Lower lobe of right lung (tissue), 2 donors: Measurements from ENCODE around the gene ECPAS. TPM values are rescaled to one million over a fixed set of nuclear protein-coding genes. Genes with fewer than 3 reads are reported as not detected.
A peak's percentile ranks its signal among the peaks of the same experiment; 100 is the strongest.
"Not testable (repeated sequence)": the region's sequence is repeated elsewhere in the genome, so short reads cannot be mapped to it uniquely, and the experiment has no call there.

Experiments used
- ATAC-seq, 2 donors: fragments of 200-7000 bp; cut with Tn5 transposase; one replicate each; pipeline ENCODE4 v1.9.1; 2020 to 2022; ENCODE audit warnings: mild to moderate bottlenecking in 2 of 2, moderate library complexity in 2 of 2
- DNase-seq: peaks from one replicate; pipeline ENCODE4 v3.0.0-alpha.2; 2020
- H3K27ac ChIP-seq: fragments of 200-600 bp; one replicate; pipeline ENCODE4 v1.8.0; 2022
- H3K27me3 ChIP-seq: fragments of 200-600 bp; one replicate; pipeline ENCODE4 v1.8.0; 2022; ENCODE audit warnings: low read depth
- H3K36me3 ChIP-seq: fragments of 200-600 bp; one replicate; pipeline ENCODE4 v1.8.0; 2022; ENCODE audit warnings: mild to moderate bottlenecking
- H3K4me1 ChIP-seq: fragments of 200-600 bp; one replicate; pipeline ENCODE4 v1.8.0; 2022
- H3K4me3 ChIP-seq: fragments of 200-600 bp; one replicate; pipeline ENCODE4 v1.8.0; 2022; ENCODE audit warnings: mild to moderate bottlenecking
- H3K9me3 ChIP-seq: fragments of 200-600 bp; one replicate; pipeline ENCODE4 v1.8.0; 2022
- CTCF ChIP-seq: fragments of 200-600 bp; IDR thresholded peaks from one replicate; pipeline ENCODE4 v1.8.0; 2022; ENCODE audit warnings: antibody characterized with exemption, mild to moderate bottlenecking
- intact Hi-C: fragments of 100-400 bp; cut with DNase I; formaldehyde crosslinking; loops from one replicate; pipeline ENCODE4 v1.11.0; 2022
- total RNA-seq: library from RNA; stranded (reverse); fragmentation: NEBNext Ultra II Directional; extraction: Animal tissue kit (Norgen Biotek cat#: 25700); gene quantifications from one replicate; pipeline ENCODE4 v1.2.1, GENCODE V29; 2021
- donor health status: DM: no; HTN: yes; CAD: no; lungs with severe emphysema.

The ECPAS gene
- total RNA-seq, 1 donor from 2014 or later: 97.1 TPM

GRCh38 chr9:111454751-111455150 is 29.4 kb downstream of the ECPAS start:
- intact Hi-C loops: no loop called here
- H3K9me3 ChIP-seq: no peaks in the 10 kb centered on the region
- peaks cover 25% of the 10 kb centered on the region for H3K4me1 ChIP-seq
- no peak overlapping the region for H3K4me3 ChIP-seq
- H3K27me3 ChIP-seq: no peaks in the 10 kb centered on the region
- DNase-seq (no peak), ATAC-seq (no peak)
- no peak for TF ChIP-seq CTCF
- H3K36me3 ChIP-seq: no peaks in the 10 kb centered on the region
- no peak overlapping the region for H3K27ac ChIP-seq

- ATAC-seq (no peak), DNase-seq (no peak)
- H3K36me3 ChIP-seq: peaks cover 8% of the 10 kb centered on the region
- intact Hi-C loops: no loop called here
- H3K9me3 ChIP-seq: no peaks in the 10 kb centered on the region
- H3K27me3 ChIP-seq: no peaks in the 10 kb centered on the region
- H3K27ac ChIP-seq: no peak overlapping the region
- peaks cover 6% of the 10 kb centered on the region for H3K4me1 ChIP-seq
- no peak for TF ChIP-seq CTCF
- H3K4me3 ChIP-seq: no peak overlapping the region
Observed at GRCh38 chr9:111451570-111451969, 32.6 kb downstream of the ECPAS start.

- Histone ChIP-seq H3K4me1 (no peaks in the 10 kb centered on the region), H3K27me3 (no peaks in the 10 kb centered on the region), H3K27ac (no peak overlapping the region), H3K9me3 (no peaks in the 10 kb centered on the region), H3K36me3 (peaks cover 10% of the 10 kb centered on the region), H3K4me3 (no peak overlapping the region)
- ATAC-seq: peak in 1 of 2 donors; percentile 31
- no peak for DNase-seq
- TF ChIP-seq CTCF: no peak
- intact Hi-C loops: no loop called here
Observed at GRCh38 chr9:111450124-111450523, 34.1 kb downstream of the ECPAS start.

GRCh38 chr9:111449705-111450104 is 34.5 kb downstream of the ECPAS start:
- ATAC-seq: no peak
- Histone ChIP-seq H3K27me3 (no peaks in the 10 kb centered on the region), H3K9me3 (no peaks in the 10 kb centered on the region), H3K36me3 (peaks cover 12% of the 10 kb centered on the region), H3K4me3 (no peak overlapping the region), H3K27ac (no peak overlapping the region), H3K4me1 (no peaks in the 10 kb centered on the region)
- no peak for TF ChIP-seq CTCF
- DNase-seq: no peak
- intact Hi-C loops: no loop called here

- DNase-seq, H3K4me3 ChIP-seq, H3K9me3 ChIP-seq, H3K4me1 ChIP-seq, H3K27ac ChIP-seq, H3K27me3 ChIP-seq, intact Hi-C loops, ATAC-seq: not testable (repeated sequence)
- H3K36me3 ChIP-seq: peaks cover 47% of the 10 kb centered on the region
Observed at GRCh38 chr9:111445799-111446198, 38.4 kb downstream of the ECPAS start.

GRCh38 chr9:111443454-111443853 is 40.7 kb downstream of the ECPAS start:
- Histone ChIP-seq H3K9me3 (no peaks in the 10 kb centered on the region), H3K4me1 (no peaks in the 10 kb centered on the region), H3K27ac (no peak overlapping the region), H3K4me3 (no peak overlapping the region), H3K36me3 (peaks cover 68% of the 10 kb centered on the region), H3K27me3 (no peaks in the 10 kb centered on the region)
- TF ChIP-seq CTCF: no peak
- DNase-seq: no peak
- intact Hi-C loops: no loop called here
- ATAC-seq: no peak
